Retina (tissue), 1 donor: ENCODE data around the gene PRKAG3.
A peak's percentile ranks its signal among the peaks of the same experiment; 100 is the strongest.
"Not testable (repeated sequence)": the region's sequence is repeated elsewhere in the genome, so short reads cannot be mapped to it uniquely, and the experiment has no call there.

Source experiments
- DNase-seq: peaks from one replicate; pipeline ENCODE4 v3.0.0-alpha.2; 2016

The PRKAG3 gene

DNA sequence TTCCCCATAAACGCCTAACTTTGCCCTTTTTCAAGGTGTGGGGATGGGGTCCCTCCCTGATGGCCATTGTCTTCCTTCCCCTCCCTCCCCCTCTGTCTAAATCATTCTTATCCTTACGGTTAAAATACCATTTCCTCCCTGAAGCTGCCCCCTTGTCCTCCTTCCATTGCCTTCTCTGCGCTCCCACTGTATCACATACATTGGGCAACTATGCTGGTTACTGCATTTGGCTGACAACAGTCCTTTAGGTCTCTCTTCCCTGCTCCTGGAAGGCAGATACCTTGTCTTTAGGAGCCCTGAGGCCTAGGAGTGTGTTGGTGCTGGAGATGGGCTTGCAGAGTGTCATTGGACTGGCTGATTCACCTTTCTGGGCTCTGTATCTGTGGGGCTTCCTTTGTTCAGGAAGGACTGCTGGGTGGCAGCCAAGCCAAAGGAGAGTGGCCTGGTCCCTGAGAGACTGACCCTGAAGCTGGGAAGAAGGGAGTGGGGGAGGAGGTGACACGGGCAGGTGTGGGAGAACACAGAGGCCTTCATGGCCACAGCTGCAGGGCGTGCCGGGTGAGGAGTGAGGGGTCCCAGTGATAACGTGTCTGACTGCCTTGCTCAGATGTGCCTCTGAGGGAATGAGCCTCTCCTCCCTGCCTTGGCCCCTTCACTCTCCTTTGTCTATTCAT lies 30.2 kb upstream of the PRKAG3 start:
- no peak for DNase-seq

DNA sequence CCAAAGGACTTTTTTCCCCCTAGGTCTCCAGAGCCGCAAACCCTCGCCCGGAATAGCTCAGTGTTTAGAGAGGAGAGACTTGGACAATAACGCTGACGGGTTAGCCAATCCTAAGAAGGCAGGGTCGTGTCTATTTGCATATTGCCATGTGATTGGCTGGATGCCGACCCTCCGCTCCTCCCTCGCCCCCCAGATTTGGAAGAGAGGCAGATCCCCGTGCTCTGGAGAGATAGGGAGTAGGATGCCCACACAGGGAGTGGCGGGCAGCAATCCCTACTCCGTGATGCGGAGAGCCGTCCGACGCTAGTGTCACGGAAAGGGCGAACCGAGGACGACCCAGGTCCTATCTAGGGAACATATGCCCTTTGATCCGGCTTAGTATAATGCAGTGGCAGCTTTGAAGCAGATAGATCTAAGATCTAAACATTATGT lies 29.4 kb upstream of the PRKAG3 start:
- DNase-seq: peak; percentile 87

DNA sequence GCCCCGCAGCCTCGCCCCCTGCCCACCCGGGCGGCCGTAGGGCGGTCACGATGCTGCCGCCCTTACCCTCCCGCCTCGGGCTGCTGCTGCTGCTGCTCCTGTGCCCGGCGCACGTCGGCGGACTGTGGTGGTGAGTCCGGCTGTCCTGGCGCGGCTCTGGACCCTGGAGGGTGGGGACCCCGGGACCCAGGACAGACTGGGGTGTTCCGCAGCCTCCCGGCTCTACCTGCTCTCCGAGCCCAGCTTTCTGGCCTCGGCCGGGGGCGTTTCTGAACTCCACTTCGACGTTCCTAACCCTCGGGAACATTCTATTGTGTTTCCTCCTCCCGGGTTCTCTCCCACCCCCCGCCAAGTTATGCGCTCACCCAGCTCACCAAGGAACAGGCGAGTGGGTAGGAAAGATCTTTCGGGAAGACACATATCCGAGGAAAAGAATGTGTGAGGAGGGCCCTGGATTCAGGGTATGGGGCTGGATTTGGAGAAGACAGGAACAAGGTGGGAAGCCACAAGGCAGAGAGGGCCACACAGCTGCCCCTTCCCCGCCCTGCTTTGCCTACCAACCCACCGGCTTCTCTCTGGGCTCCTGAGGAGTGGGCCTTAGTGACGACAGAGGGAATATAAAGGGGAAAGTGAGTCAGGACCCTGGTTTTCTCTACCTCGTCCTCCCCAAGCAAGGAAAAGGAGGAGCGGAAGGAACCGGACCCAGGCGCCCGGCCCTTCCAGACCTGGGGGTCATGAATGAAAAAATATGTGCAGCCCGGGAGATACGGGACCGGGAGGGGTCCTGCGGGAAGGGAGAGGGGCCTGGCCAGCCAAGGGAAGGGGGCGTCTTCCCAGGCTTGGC lies 28.6 kb upstream of the PRKAG3 start:
- DNase-seq: peak; percentile 55

DNA sequence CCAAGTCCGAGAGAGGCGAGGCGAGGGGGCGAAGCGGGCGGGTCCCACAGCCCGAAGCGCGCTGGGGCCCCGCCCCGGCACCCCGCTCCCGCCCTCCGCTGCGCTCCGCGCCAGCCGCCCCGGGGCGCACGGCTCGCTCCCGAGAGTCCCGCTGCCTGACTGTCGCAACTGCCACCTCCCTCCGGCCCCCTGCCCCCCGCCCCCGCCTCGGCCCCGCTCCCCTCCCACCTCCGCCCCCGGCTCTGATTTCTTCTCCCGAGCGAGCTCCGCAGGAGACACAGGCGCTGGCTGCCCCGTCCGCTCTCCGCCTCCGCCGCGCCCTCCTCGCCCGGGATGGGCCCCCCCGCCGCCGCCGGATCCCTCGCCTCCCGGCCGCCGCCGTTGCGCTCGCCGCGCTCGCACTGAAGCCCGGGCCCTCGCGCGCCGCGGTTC lies 28.0 kb upstream of the PRKAG3 start, which contains the start of gene WNT6:
Gene WNT6 (plus strand): TSS at position 250 of the 432 bp plus-strand sequence. CDS start 233 bp downstream, outside the sequence.
- DNase-seq: no peak

DNA sequence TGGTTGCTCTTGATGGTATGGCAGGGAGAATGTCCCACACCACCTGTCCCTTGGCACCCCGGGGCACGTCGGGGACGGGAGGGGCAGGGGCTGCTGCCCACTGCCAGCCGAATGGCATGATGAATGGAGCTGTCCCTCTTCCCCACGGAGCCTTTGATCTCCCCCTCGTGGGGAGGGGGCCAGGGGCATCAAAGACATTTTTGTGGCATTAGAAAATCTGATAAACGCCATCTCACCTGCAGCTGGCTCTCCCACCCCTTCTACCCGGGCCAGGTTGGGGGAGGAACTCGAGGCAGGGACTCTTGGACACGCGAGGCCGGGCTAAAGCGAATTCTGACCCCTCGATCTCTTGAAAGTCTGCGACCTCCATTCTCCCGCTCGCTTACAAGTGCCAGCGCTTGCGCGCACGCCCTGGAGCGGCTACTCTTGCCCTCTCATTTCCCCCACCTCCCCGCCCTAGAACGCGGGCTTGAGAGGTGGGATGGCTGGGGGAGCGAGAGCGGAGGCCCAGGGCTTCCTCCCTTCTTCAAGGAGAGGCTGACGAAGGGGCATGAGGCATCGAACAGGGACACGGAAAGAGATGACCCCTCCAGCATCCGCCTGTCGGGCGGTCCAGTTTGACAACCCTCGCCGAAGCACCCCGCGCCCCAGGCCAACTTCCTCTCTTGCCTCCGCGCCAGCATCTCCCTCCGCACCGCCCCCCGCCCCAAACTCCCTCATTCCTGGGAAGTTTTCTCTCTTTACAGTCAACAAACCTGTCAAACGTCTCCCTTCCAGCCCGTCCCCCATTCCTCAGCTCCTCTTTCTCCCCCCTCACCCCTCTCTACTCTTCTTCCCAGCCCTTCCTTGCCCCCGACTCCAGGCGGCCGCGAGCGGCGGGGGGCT lies 27.3 kb upstream of the PRKAG3 start:
- peak; percentile 63 for DNase-seq

DNA sequence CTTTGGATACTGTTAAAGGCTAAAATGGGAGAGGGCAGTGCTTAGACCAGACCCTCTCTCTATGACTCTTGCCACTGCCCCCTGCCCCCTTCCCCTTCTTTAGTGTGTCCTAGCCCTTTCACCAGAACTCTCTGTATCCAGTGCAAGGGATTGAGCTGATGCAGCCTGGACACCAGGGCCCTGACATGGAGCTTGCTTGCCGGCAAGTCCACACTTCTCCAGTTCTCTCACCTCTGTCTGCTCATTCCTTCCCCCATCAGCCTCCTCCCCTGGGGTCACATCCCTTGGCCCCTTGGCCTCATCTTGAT lies 26.5 kb upstream of the PRKAG3 start:
- no peak for DNase-seq

DNA sequence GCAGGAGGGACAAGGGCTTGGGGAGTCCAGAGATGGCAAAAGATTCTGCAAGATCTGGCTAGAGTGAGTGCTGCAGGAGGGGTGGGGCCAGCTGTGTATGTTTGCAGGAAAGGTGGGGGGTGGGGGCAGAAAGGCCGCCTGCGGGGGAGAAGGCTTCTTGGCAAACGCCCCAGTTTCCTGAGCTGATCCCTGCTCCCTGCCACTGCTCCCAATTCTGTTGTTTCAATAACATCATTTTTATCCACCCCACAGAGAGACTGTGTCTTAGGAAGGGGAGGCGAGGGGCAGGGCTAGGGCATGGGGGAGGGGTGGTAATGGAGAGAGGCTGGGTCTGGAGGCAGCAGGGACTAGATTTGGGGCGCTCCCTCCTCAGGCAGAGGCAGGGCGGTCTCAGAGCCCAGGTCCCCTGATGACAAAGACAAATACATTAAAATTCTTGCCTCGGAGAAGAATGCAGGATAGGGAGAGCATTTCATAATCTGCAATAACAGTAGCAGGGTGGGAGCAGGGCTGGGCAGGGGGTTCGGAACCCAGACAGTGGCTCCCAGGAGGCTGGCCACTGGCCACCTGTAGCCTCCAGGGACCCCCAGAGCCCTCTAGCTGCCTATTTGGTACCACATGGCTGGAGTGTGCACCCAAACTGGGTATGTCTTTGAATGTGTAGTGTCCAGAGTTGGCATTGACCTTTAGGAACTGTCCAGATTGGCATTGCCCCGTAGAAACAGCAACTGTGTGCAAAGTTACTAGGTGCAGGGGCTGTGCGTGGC lies 26.0 kb upstream of the PRKAG3 start:
- no peak for DNase-seq

DNA sequence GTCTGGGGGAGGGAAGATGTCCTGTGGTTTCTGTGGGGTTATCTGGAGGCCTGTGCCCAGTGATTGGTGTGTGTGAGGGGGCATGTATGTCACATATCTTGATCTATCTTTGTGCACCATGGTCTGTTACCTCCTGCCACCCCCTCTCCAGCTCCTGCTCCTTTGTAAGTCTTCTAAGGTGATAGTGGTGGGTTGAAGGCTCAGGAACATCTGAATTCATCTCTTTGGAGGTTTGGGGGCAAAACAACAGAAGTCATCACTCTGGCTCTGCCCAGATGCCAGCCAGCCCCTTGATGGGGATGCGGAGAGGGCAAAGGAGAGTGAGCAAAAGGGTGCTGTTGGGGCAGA lies 25.3 kb upstream of the PRKAG3 start:
- no peak for DNase-seq

DNA sequence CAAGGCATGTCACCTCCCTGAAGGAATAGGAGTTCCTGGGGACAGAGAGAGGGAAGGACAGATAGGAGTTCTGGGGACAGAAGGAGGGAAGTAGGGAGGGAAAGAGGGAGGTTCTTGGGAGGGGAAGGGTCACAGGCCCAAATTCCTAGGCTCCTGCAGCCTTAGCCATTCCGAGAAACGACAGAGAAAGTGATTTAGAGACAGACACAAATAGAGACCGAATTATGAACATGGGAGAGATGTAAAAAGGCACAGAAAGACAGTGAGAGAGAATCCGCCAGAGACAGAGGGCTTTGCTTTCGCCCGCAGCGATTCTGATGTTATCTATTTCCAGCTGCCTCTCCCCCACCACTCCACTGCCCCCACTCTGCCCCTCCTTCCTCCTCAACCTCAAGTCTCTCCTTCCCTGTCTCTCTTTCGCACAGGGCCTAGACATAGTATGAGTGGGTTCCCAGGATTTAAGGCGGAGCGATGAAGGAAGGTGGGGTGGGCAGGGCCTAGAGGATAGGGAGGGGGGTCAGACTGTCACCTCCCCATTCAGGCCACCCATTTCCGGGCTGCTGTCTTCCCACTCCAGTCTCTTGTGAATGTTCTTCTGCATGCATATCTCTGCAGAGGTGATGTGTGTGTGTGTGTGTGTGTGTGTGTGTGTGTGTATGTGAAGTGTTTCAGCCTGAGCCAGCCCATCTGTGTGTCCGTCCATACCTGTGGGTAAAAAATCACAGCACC lies 24.7 kb upstream of the PRKAG3 start:
- no peak for DNase-seq

DNA sequence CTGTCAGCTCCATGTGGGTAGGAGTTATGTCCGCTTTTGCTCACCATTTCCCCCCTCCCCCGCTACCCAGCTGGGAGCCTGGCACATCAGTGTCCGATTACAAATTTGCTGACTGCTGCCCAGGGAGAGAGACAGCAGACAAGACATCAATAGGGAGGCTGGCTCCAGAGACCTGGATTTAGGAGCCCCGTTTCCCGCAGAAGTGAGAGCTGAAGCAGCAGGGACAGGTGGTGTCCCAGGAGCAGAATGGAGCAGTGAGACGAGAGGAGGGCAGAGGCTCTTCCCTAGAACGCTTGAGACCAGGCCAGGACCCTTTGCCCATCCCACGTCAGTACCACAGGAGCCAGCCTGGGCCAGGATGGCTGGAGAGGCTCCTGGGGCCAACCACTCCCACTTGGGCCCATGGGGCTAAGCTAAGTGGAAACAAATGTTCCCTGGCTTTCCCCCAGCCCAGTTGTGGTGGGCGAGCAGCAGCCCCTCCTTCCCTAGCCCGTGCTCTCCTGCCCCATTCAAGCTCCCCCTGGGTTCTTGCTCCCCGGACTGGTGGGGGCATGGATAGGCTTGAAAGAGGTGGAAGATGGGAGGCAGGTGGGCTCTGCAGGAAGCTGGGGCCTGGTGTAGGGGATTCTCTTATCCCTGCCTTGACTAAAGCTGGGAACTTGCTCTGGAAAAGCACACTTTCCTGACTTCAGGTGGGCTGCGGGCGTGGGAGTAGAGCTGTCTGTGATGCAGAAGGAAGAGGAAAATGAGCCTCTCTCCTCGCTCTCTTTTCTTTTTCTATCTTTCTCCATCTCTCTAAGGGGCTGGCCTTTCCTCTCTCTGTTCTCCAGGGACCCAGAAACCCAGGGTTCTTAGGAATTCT lies 23.9 kb upstream of the PRKAG3 start:
- no peak for DNase-seq

DNA sequence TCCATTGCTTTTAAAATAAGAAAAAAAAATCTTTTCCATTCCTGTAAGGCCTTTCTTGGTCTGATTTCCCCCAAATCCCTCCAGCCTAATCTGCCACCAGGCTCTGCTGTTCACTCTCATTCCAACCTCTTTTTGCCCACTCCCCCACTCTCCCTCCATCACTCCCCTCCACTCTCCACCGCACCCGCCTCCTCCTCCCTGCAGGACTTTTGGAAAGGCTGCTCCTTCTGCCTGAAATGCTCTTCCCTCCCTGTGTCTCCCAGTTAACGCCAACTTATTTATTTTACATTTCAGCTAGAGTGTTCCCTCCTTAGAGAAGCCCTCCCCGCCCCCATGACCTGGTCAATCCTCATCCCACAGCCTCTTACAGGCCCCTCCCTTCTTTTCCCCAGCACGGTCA lies 23.3 kb upstream of the PRKAG3 start:
- no peak for DNase-seq

DNA sequence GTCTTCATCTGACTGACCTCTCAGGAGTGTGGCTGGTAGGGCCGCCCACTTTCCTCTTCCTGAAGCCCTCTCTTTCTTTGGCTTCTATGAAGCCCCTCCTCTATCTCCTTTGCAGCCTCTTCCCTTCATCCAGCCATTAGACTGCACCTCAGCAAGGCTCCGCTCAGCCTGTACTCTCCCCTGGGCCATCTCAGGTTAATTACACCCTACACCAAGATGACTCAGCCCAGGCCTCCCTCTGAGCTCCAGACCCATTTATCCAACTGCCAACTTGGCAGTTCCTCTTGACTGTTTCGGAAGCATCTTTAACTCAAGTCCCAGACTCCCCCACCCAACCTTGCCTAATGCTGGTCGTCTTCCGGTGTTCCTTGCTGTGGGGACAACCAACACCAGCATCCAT lies 22.2 kb upstream of the PRKAG3 start:
- DNase-seq: no peak

DNA sequence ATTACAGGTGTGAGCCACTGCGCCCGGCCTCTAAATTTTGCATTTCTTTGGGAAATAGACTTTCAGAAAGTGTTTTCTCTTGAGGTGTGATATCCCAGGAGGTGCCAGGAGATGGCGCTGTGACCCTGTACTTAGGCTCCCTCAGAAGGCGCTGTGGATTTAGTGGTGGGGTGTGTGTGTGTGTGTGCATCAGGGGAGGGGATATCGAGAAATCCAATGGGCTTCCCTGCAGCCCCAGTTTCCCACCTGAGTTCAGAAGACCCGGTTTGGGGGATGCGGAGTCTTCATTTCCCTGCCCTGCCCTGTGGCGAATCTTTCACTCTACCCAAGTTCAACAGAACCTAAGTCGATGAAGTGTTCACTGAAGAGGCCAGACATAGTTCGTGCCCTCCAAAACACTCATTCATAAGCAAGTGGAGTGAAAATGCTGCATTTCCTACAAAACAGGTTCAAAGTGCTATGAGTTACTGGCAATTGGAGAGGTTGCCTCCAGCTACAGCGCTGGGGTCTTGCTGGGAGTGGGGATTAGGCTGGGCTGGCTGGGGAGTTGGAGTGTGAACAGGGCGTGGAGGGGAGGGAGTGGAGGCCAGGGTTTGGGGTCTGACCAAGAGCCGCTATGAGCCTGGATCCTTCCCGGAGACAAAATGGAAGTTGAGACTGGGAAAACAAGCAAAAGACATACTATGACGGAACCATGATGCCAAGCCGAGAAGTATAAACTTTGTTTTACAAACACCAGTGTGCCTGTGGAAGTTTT lies 21.5 kb upstream of the PRKAG3 start:
- peak; percentile 74 for DNase-seq

DNA sequence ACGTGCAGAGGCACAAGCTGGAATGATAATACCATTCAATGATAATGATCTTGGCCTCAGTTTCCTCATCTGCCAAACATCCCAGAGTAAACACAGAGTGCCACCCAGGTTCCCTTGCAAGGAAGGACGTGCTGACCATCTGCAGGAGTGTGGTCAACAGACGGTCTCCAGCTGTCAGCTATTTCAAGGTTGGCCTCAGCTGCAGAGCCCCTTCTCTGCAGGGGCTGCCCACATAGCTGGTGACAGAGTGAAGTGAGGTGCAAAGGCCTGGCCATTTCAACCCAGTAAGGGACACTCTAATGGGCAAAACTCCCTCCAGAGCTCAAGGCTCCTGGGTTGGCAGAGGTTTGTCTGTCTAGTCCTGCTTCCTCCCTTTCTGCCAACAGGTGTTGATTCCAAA lies 19.7 kb upstream of the PRKAG3 start:
- DNase-seq: no peak

DNA sequence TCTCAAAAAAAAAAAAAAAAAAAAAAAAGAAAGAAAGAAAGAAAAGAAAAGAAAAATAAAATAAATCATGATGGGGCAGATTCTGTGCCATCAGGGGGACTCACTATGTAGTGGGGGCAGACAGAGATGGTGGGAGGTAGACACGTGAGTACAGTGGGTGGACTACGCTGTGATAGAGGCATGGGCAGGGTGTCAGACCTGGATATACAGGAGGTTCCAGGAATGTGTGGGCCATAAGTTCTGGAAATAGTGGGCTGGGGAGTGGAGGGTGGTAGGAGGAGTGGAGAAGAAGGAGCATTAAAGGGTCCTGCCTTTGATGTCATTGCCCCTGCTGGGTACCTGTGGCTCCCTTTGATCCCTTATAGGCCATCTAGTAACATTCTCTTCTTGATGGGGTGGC lies 19.2 kb upstream of the PRKAG3 start:
- DNase-seq: no peak

DNA sequence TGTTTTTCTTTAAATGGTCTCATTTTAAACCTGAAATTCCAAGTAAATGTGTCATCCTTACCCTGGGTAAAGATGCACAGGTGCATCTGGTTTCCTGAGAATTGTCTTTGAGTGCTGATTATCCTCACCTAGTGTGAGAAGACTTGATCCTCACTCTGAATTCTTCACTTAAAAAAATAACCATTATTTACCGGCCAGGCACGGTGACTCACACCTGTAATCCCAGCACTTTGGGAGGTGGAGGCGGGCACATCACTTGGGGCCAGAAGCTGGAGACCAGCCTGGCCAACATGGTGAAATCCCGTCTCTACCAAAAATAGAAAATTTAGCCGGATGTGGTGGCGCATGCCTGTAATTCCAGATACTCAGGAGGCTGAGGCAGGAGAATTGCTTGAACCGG lies 18.1 kb upstream of the PRKAG3 start:
- no peak for DNase-seq

DNA sequence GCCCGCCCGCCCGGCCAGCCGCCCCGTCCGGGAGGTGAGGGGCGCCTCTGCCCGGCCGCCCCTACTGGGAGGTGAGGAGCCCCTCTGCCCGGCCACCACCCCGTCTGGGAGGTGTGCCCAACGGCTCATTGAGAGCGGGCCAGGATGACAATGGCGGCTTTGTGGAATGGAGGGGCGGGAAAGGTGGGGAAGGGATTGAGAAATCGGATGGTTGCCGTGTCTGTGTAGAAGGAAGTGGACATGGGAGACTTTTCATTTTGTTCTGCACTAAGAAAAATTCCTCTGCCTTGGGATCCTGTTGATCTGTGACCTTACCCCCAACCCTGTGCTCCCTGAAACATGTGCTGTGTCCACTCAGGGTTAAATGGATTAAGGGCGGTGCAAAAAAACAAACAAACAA lies 15.4 kb upstream of the PRKAG3 start:
- not testable (repeated sequence) for DNase-seq

DNA sequence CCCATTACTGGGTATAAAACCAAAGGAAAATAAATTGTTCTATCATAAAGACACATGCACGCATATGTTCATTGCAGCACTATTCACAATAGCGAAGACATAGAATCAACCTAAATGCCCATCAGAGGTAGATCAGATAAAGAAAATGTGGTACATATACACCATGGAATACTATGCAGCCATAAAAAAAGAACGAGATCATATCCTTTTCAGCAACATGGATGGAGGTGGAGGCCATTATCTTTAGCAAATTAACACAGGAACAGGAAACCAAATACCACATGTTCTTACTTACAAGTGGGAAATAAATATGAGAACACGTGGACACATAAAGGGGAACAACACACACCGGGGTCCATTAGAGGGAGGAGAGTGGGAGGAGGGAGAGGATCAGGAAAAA lies 12.7 kb upstream of the PRKAG3 start:
- not testable (repeated sequence) for DNase-seq

DNA sequence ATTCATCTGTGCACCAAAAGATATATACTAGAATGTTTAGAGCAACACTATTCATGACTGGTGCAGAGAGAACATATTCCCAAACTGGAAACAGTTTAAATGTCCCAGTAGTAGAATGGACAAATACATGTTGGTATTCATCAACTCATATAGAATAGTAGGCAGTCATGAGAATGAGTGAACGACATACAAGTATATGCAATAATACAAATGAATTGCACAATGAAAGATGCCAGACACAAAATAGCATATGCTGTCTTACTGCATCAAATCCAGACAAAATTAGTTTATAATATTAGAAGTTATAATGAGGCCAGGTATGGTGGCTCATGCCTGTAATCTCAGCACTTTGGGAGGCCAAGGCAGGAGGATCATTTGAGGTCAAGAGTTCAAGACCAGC lies 8.3 kb upstream of the PRKAG3 start:
- DNase-seq: no peak

DNA sequence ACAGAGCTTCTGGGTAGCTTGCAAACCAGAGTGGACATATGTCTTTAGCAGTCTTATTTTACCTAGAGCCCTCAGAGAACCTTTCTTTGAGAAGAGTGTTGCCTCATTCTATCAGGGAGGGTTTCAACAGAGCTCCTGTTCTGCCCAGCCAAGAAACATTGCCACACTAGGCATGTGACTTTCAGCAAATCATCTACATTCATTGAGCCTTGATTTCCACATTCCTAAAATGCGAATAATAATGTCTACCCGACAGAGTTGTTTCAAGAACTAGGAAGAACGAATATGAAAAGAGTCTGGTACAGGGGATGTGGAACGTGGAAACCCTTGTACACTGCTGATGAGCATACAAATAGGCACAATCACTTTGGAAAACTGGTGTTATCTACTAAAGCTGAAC lies 7.8 kb upstream of the PRKAG3 start:
- no peak for DNase-seq
